HepG2 (cell line): ENCODE measurements around the gene TMEM273. TPM values are rescaled to one million over a fixed set of nuclear protein-coding genes. Genes with fewer than 3 reads are reported as not detected.

Source experiments
- ATAC-seq: fragments of 200-7000 bp; cut with Tn5 transposase; 3 replicates; pipeline ENCODE4 v1.9.1; 2020; ENCODE audit warnings: mild to moderate bottlenecking, moderate library complexity
- BruUV-seq: library from RNA; stranded (reverse); fragments of 400-500 nt; replicated peaks from 2 replicates; lab custom pipeline; 2021; lab: Mats Ljungman, UMichigan
- CTCF ChIA-PET: fragments of 300-600 bp; formaldehyde crosslinking; extraction: SDS; loops from one replicate; lab custom pipeline; 2021; ENCODE audit warnings: low total read pairs, inconsistent platforms, low intra/inter-chr PET ratio; lab: Yijun Ruan, JAX
- POLR2A ChIA-PET: fragments of 350-600 bp; sonication (Branson Sonifier 250); formaldehyde crosslinking; loops from one replicate; lab custom pipeline; 2020; ENCODE audit warnings: antibody characterized with exemption, inconsistent platforms; lab: Yijun Ruan, JAX
- DNase-seq: peaks from one replicate; pipeline ENCODE4 v3.0.0-alpha.2; 2015; ENCODE audit warnings: low spot score
- FAIRE-seq: peaks from 3 replicates; lab custom pipeline; 2011; peaks lifted over from hg19 to GRCh38; lab: Jason Lieb, UNC
- H2AFZ ChIP-seq: one replicate; pipeline ENCODE4 v1.6.1; 2011; ENCODE audit warnings: low read length, inconsistent platforms
- H3K27ac ChIP-seq: fragments of 300-600 bp; 3 replicates; pipeline ENCODE4 v1.8.0; 2011; ENCODE audit warnings: mixed run types, mild to moderate bottlenecking, mixed read lengths, low read length, inconsistent platforms; ENCODE audit not compliant: insufficient read depth; ENCODE audit errors: extremely low read length
- H3K27me3 ChIP-seq, 2 experiments: fragments of 200-600 bp in 1 of 2; 2 replicates in 1 of 2; 3 replicates in 1 of 2; pipeline versions ENCODE4 v1.6.0 to v1.8.0; 2011; ENCODE audit warnings: low read length in 2 of 2, mild to moderate bottlenecking in 2 of 2, moderate library complexity in 2 of 2, inconsistent platforms in 1 of 2; ENCODE audit not compliant: insufficient read depth in 2 of 2, control insufficient read depth in 1 of 2
- H3K36me3 ChIP-seq, 2 experiments: fragments of 200-600 bp in 1 of 2; replicated peaks in 1 of 2; 2 replicates in 1 of 2; 3 replicates in 1 of 2; pipeline versions ENCODE4 v1.5.1 to v1.8.0; 2011; ENCODE audit warnings: low read length in 2 of 2, inconsistent platforms in 1 of 2; ENCODE audit not compliant: insufficient read depth in 2 of 2, control insufficient read depth in 1 of 2
- H3K4me1 ChIP-seq: 2 replicates; pipeline ENCODE4 v1.5.1; 2012; ENCODE audit warnings: low read length, inconsistent platforms; ENCODE audit not compliant: insufficient read depth
- H3K4me2 ChIP-seq: 2 replicates; pipeline ENCODE4 v1.6.0; 2011; ENCODE audit warnings: low read depth, low read length, inconsistent platforms
- H3K4me3 ChIP-seq, 3 experiments: fragments of 200-600 bp in 1 of 3; sonication (generic), shearing (Covaris generic) in 1 of 3; replicated peaks in 1 of 3; 2 replicates each; pipeline ENCODE4 v1.5.1; 2011 to 2016; ENCODE audit warnings: low read length in 3 of 3, inconsistent platforms in 2 of 3, low read depth in 2 of 3, mild to moderate bottlenecking in 2 of 3, control low read depth in 1 of 3, mixed read lengths in 1 of 3; ENCODE audit not compliant: insufficient read depth in 1 of 3
- H3K79me2 ChIP-seq: one replicate; pipeline ENCODE4 v1.6.1; 2011; ENCODE audit warnings: low read length, inconsistent platforms; ENCODE audit not compliant: insufficient read depth
- H3K9ac ChIP-seq: 2 replicates; pipeline ENCODE4 v1.6.0; 2011; ENCODE audit warnings: mild to moderate bottlenecking, low read depth, low read length, inconsistent platforms; ENCODE audit not compliant: insufficient read depth
- H3K9me3 ChIP-seq: 2 replicates; pipeline ENCODE4 v1.5.1; 2012; ENCODE audit warnings: mild to moderate bottlenecking, low read length
- H4K20me1 ChIP-seq: 2 replicates; pipeline ENCODE4 v1.6.0; 2011; ENCODE audit warnings: inconsistent platforms, mild to moderate bottlenecking, low read length, moderate library complexity; ENCODE audit not compliant: insufficient read depth
- ARID2 ChIP-seq: sonication (generic); formaldehyde crosslinking; IDR thresholded peaks from 2 replicates; pipeline ENCODE4 v1.8.1; 2022; ENCODE audit warnings: mild to moderate bottlenecking, missing genetic modification reagents, borderline replicate concordance
- CBFB ChIP-seq: sonication (generic); formaldehyde crosslinking; IDR thresholded peaks from 2 replicates; pipeline ENCODE4 v1.4.0; 2020; ENCODE audit warnings: missing genetic modification reagents
- GMEB2 ChIP-seq: IDR thresholded peaks from 2 replicates; pipeline ENCODE4 v1.6.1; 2016; ENCODE audit warnings: missing biosample characterization, missing genetic modification reagents, low read depth
- RFX5 ChIP-seq: IDR thresholded peaks from 2 replicates; pipeline ENCODE4 v1.6.1; 2011; ENCODE audit warnings: low read depth, low read length, improper control_type of control experiment
- ZNF274 ChIP-seq: sonication (generic); formaldehyde crosslinking; IDR thresholded peaks from 2 replicates; pipeline ENCODE4 v1.5.1; 2020; ENCODE audit warnings: mild to moderate bottlenecking, missing genetic modification reagents
- WGBS: methylation state at CpG from one replicate; pipeline ENCODE4 v1.1.6; 2017; ENCODE audit warnings: low lambda C conversion rate; 5-methylcytosine and 5-hydroxymethylcytosine counted together
- in situ Hi-C: cut with HindIII; loops from 2 replicates; pipeline ENCODE4 v1.10.0; 2017; ENCODE audit warnings: low pct_unique_long_range_greater_than_20kb; ENCODE audit not compliant: extremely low pct_ligation_motif_present
- intact Hi-C: fragments of 100-400 bp; cut with micrococcal nuclease; formaldehyde crosslinking; loops from one replicate; pipeline ENCODE4 v1.10.0; 2022; ENCODE audit not compliant: unreplicated experiment
- polyA plus RNA-seq, 8 experiments: library from polyadenylated mRNA; depleted of rRNA in 3 of 8; stranded (reverse) in 7 of 8; unstranded in 1 of 8; fragments of >200 nt; fragmentation: Illumina TruSeq in 4 of 8; extraction: Trizol in 4 of 8; gene quantifications; 2 replicates each; pipeline versions ENCODE4 v1.2.1 to v1.2.3, GENCODE V29; 2011 to 2016; ENCODE audit warnings: low read depth in 4 of 8, missing spikeins in 1 of 8, mixed read lengths in 1 of 8; ENCODE audit not compliant: insufficient read depth in 1 of 8
- total RNA-seq, 5 experiments: library from RNA; depleted of rRNA; stranded (reverse); fragments of >200 nt; fragmentation: Illumina TruSeq; extraction: Trizol; gene quantifications; 2 replicates each; pipeline ENCODE4 v1.2.3, GENCODE V29; 2016; ENCODE audit warnings: low read depth in 1 of 5
- TF ChIP-seq, protein P1 (sequence below): sonication (generic); formaldehyde crosslinking; IDR thresholded peaks from one replicate; pipeline ENCODE4 v1.5.1; 2020; ENCODE audit warnings: mild to moderate bottlenecking, missing genetic modification reagents; ENCODE audit errors: not compliant biosample characterization

The TMEM273 gene
- total and polyA plus RNA-seq, 2 of the 13 experiments (the other 11 are each of a cell fraction or from before 2014, with no cell fraction given): not detected

- no peak overlapping the region for H3K4me3 ChIP-seq
- H3K9ac ChIP-seq: no peak overlapping the region
- CTCF ChIA-PET: no interaction called here
- H3K27me3 ChIP-seq: peaks cover 0 to 2% of the 10 kb centered on the region in 2 experiments; a peak in 1 of 5 replicates
- ATAC-seq (no peak), DNase-seq (no peak), FAIRE-seq (no peak)
- WGBS: 0% methylated on average over 2 of the region's 2 CpGs
- H3K79me2 ChIP-seq: no peaks in the 10 kb centered on the region
- intact Hi-C loops: no loop called here
- H3K27ac ChIP-seq: no peak overlapping the region
- no peaks in the 10 kb centered on the region for H3K36me3 ChIP-seq
- in situ Hi-C loops: no loop called here
- no TSS peak for BruUV-seq
- POLR2A ChIA-PET: no interaction called here
- H3K4me1 ChIP-seq: no peaks in the 10 kb centered on the region
- TF ChIP-seq CBFB (CRISPR knock-in tag) (no peak), RFX5 (no peak), GMEB2 (CRISPR knock-in tag) (no peak), ZNF274 (CRISPR knock-in tag) (no peak), ARID2 (CRISPR knock-in tag) (no peak)
- TF ChIP-seq, protein P1, sequence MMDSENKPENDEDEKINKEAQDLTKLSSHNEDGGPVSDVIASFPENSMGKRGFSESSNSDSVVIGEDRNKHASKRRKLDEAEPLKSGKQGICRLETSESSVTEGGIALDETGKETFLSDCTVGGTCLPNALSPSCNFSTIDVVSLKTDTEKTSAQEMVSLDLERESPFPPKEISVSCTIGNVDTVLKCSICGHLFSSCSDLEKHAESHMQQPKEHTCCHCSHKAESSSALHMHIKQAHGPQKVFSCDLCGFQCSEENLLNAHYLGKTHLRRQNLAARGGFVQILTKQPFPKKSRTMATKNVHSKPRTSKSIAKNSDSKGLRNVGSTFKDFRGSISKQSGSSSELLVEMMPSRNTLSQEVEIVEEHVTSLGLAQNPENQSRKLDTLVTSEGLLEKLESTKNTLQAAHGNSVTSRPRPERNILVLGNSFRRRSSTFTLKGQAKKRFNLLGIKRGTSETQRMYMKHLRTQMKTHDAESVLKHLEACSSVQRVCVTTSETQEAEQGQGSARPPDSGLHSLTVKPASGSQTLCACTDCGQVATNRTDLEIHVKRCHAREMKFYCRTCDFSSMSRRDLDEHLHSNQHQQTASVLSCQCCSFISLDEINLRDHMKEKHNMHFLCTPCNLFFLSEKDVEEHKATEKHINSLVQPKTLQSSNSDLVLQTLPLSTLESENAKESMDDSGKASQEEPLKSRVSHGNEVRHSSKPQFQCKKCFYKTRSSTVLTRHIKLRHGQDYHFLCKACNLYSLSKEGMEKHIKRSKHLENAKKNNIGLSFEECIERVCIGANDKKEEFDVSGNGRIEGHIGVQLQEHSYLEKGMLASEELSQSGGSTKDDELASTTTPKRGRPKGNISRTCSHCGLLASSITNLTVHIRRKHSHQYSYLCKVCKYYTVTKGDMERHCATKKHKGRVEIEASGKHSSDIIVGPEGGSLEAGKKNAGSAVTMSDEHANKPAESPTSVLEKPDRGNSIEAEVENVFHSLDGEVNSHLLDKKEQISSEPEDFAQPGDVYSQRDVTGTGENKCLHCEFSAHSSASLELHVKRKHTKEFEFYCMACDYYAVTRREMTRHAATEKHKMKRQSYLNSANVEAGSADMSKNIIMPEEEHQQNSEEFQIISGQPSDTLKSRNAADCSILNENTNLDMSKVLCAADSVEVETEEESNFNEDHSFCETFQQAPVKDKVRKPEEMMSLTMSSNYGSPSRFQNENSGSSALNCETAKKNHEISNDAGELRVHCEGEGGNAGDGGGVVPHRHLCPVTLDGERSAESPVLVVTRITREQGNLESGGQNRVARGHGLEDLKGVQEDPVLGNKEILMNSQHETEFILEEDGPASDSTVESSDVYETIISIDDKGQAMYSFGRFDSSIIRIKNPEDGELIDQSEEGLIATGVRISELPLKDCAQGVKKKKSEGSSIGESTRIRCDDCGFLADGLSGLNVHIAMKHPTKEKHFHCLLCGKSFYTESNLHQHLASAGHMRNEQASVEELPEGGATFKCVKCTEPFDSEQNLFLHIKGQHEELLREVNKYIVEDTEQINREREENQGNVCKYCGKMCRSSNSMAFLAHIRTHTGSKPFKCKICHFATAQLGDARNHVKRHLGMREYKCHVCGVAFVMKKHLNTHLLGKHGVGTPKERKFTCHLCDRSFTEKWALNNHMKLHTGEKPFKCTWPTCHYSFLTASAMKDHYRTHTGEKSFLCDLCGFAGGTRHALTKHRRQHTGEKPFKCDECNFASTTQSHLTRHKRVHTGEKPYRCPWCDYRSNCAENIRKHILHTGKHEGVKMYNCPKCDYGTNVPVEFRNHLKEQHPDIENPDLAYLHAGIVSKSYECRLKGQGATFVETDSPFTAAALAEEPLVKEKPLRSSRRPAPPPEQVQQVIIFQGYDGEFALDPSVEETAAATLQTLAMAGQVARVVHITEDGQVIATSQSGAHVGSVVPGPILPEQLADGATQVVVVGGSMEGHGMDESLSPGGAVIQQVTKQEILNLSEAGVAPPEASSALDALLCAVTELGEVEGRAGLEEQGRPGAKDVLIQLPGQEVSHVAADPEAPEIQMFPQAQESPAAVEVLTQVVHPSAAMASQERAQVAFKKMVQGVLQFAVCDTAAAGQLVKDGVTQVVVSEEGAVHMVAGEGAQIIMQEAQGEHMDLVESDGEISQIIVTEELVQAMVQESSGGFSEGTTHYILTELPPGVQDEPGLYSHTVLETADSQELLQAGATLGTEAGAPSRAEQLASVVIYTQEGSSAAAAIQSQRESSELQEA (CRISPR knock-in tag): no peak
- H4K20me1 ChIP-seq: no peaks in the 10 kb centered on the region
- no peaks in the 10 kb centered on the region for H3K9me3 ChIP-seq
- no peak overlapping the region for H2AFZ ChIP-seq
- H3K4me2 ChIP-seq: no peak overlapping the region
Measured at GRCh38 chr10:49218480-49218879, 30.3 kb upstream of the TMEM273 start.
